IMR-90 (cell line): ENCODE data around the gene SMOC1. TPM values are rescaled to one million over a fixed set of nuclear protein-coding genes. Genes with fewer than 3 reads are reported as not detected.
A peak's percentile ranks its signal among the peaks of the same experiment; 100 is the strongest.

Experiments
- ATAC-seq: fragments of 200-7000 bp; cut with Tn5 transposase; 2 replicates; pipeline ENCODE4 v1.9.1; 2020; ENCODE audit warnings: low read depth, mild to moderate bottlenecking, moderate library complexity
- BruUV-seq: library from RNA; stranded (reverse); fragments of 400-500 nt; replicated peaks from 2 replicates; lab custom pipeline; 2021; lab: Mats Ljungman, UMichigan
- CTCF ChIA-PET: fragments of 300-600 bp; formaldehyde crosslinking; extraction: SDS; loops from one replicate; lab custom pipeline; 2021; ENCODE audit warnings: antibody characterized with exemption; lab: Yijun Ruan, JAX
- POLR2A ChIA-PET: fragments of 300-600 bp; sonication (Branson Sonifier 250); formaldehyde crosslinking; loops from one replicate; lab custom pipeline; 2022; ENCODE audit warnings: antibody characterized with exemption; ENCODE audit not compliant: unreplicated experiment; lab: Charles Lee
- DNase-seq: peaks from one replicate; pipeline ENCODE4 v3.0.0; 2013
- H2AFZ ChIP-seq: replicated peaks from 2 replicates; pipeline ENCODE3; 2013; ENCODE audit warnings: low read length, mild to moderate bottlenecking; ENCODE audit not compliant: poor library complexity
- H2AK5ac ChIP-seq: 2 replicates; pipeline ENCODE4 v1.6.1; 2013; ENCODE audit warnings: low read depth, low read length, inconsistent platforms
- H2AK9ac ChIP-seq: replicated peaks from 2 replicates; pipeline ENCODE3; 2013; ENCODE audit warnings: mild to moderate bottlenecking, low read depth, low read length, moderate library complexity; ENCODE audit not compliant: poor library complexity
- H2BK120ac ChIP-seq: 2 replicates; pipeline ENCODE4 v1.6.1; 2013; ENCODE audit warnings: low read depth, low read length, inconsistent platforms
- H2BK15ac ChIP-seq: 3 replicates; pipeline ENCODE4 v1.6.1; 2013; ENCODE audit warnings: low read depth, low read length, inconsistent platforms
- H2BK20ac ChIP-seq: 2 replicates; pipeline ENCODE4 v1.6.1; 2013; ENCODE audit warnings: low read depth, mild to moderate bottlenecking, inconsistent platforms, low read length, moderate library complexity
- H2BK5ac ChIP-seq: 2 replicates; pipeline ENCODE4 v1.6.1; 2013; ENCODE audit warnings: mild to moderate bottlenecking, low read depth, low read length, inconsistent platforms; ENCODE audit not compliant: poor library complexity, severe bottlenecking
- H3K14ac ChIP-seq: replicated peaks from 2 replicates; pipeline ENCODE4 v1.6.1; 2013; ENCODE audit warnings: low read depth, low read length, inconsistent platforms
- H3K18ac ChIP-seq: 2 replicates; pipeline ENCODE4 v1.6.1; 2013; ENCODE audit warnings: low read depth, low read length, control low read depth
- H3K23ac ChIP-seq: 2 replicates; pipeline ENCODE4 v1.6.1; 2013; ENCODE audit warnings: low read depth, low read length, inconsistent platforms
- H3K27ac ChIP-seq: 2 replicates; pipeline ENCODE4 v1.5.1; 2013; ENCODE audit warnings: mild to moderate bottlenecking, control low read depth, low read length; ENCODE audit not compliant: insufficient read depth
- H3K27me3 ChIP-seq: 2 replicates; pipeline ENCODE4 v1.6.1; 2013; ENCODE audit warnings: low read length; ENCODE audit not compliant: control insufficient read depth, insufficient read depth
- H3K36me3 ChIP-seq: 2 replicates; pipeline ENCODE4 v1.6.1; 2013; ENCODE audit warnings: low read length, mixed read lengths; ENCODE audit not compliant: control insufficient read depth, insufficient read depth
- H3K4ac ChIP-seq: 2 replicates; pipeline ENCODE4 v1.6.1; 2013; ENCODE audit warnings: low read depth, low read length, inconsistent platforms
- H3K4me1 ChIP-seq: 2 replicates; pipeline ENCODE4 v1.6.1; 2013; ENCODE audit warnings: low read length, mixed read lengths; ENCODE audit not compliant: control insufficient read depth, insufficient read depth
- H3K4me2 ChIP-seq: 2 replicates; pipeline ENCODE4 v1.6.1; 2013; ENCODE audit warnings: low read depth, mild to moderate bottlenecking, control low read depth, low read length, moderate library complexity
- H3K4me3 ChIP-seq: 2 replicates; pipeline ENCODE4 v1.5.1; 2013; ENCODE audit warnings: low read depth, mild to moderate bottlenecking, control low read depth, low read length, moderate library complexity; ENCODE audit not compliant: insufficient read depth
- H3K56ac ChIP-seq: 2 replicates; pipeline ENCODE4 v1.6.1; 2013; ENCODE audit warnings: low read length, inconsistent platforms; ENCODE audit not compliant: insufficient read depth; ENCODE audit errors: extremely low read depth
- H3K79me1 ChIP-seq, 2 experiments: 2 replicates each; pipeline ENCODE4 v1.6.1; 2013; ENCODE audit warnings: low read length in 2 of 2, inconsistent platforms in 1 of 2, low read depth in 1 of 2
- H3K9ac ChIP-seq: 2 replicates; pipeline ENCODE4 v1.6.1; 2013; ENCODE audit warnings: low read depth, low read length, control low read depth
- H3K9me1 ChIP-seq: 2 replicates; pipeline ENCODE4 v1.6.1; 2013; ENCODE audit warnings: low read length, inconsistent platforms; ENCODE audit not compliant: insufficient read depth
- H3K9me3 ChIP-seq: 2 replicates; pipeline ENCODE4 v1.6.1; 2013; ENCODE audit warnings: low read length; ENCODE audit not compliant: control insufficient read depth, insufficient read depth
- H4K20me1 ChIP-seq: 2 replicates; pipeline ENCODE4 v1.6.1; 2013; ENCODE audit warnings: low read length, inconsistent platforms; ENCODE audit not compliant: insufficient read depth
- H4K5ac ChIP-seq: 2 replicates; pipeline ENCODE4 v1.6.1; 2013; ENCODE audit warnings: mild to moderate bottlenecking, low read depth, low read length, control low read depth
- H4K8ac ChIP-seq, 2 experiments: 2 replicates each; pipeline ENCODE4 v1.6.1; 2013; ENCODE audit warnings: low read depth in 2 of 2, low read length in 2 of 2, control low read depth in 1 of 2, inconsistent platforms in 1 of 2
- H4K91ac ChIP-seq: 2 replicates; pipeline ENCODE4 v1.6.1; 2013; ENCODE audit warnings: low read depth, low read length, inconsistent platforms; ENCODE audit not compliant: insufficient read depth
- BHLHE40 ChIP-seq: fragments of 150-350 bp; IDR thresholded peaks from 2 replicates; pipeline ENCODE4 v1.6.1; 2016; ENCODE audit warnings: mild to moderate bottlenecking, low read depth, low read length
- CEBPB ChIP-seq: IDR thresholded peaks from 2 replicates; pipeline ENCODE4 v1.6.1; 2012; ENCODE audit warnings: low read depth, low read length, improper control_type of control experiment
- CHD1 ChIP-seq: IDR thresholded peaks from 2 replicates; pipeline ENCODE4 v1.6.1; 2012; ENCODE audit warnings: low read depth, low read length, improper control_type of control experiment
- FOS ChIP-seq: fragments of 150-350 bp; IDR thresholded peaks from 2 replicates; pipeline ENCODE4 v1.6.1; 2016; ENCODE audit warnings: low read depth, low read length
- MAFK ChIP-seq: IDR thresholded peaks from 2 replicates; pipeline ENCODE4 v1.6.1; 2012; ENCODE audit warnings: low read depth, low read length, improper control_type of control experiment
- MAZ ChIP-seq: IDR thresholded peaks from 2 replicates; pipeline ENCODE4 v1.6.1; 2012; ENCODE audit warnings: low read depth, mild to moderate bottlenecking, low read length, improper control_type of control experiment, moderate library complexity, borderline replicate concordance
- NFE2L2 ChIP-seq: fragments of 150-350 bp; IDR thresholded peaks from 2 replicates; pipeline ENCODE4 v1.6.1; 2016; ENCODE audit warnings: low read depth, mild to moderate bottlenecking, low read length
- POLR2A ChIP-seq: IDR thresholded peaks from 2 replicates; pipeline ENCODE4 v1.6.1; 2012; ENCODE audit warnings: mild to moderate bottlenecking, low read depth, low read length
- RAD21 ChIP-seq: IDR thresholded peaks from 2 replicates; pipeline ENCODE4 v1.6.1; 2012; ENCODE audit warnings: low read length, improper control_type of control experiment
- WGBS, 2 experiments: methylation state at CpG; one replicate each; pipeline versions ENCODE4 v1.1.5 to v1.1.7; 2013; ENCODE audit warnings: missing lambda C conversion rate in 2 of 2; ENCODE audit not compliant: insufficient read length in 1 of 2; ENCODE audit errors: extremely low coverage in 2 of 2; 5-methylcytosine and 5-hydroxymethylcytosine counted together
- dilution Hi-C: fragments of 300-500 bp; cut with HindIII; formaldehyde crosslinking; loops from one replicate; pipeline ENCODE4 v1.14.3; 2018; ENCODE audit warnings: low sequenced_read_pairs; ENCODE audit not compliant: unreplicated experiment
- in situ Hi-C: fragments of 300-500 bp; cut with MboI; formaldehyde crosslinking; loops from 3 replicates; pipeline ENCODE4 v1.14.3; 2019; ENCODE audit warnings: low sequenced_read_pairs, inconsistent platforms, mixed read lengths
- intact Hi-C: fragments of 100-400 bp; cut with micrococcal nuclease; formaldehyde crosslinking; loops from 2 replicates; pipeline ENCODE4 v1.10.0; 2022
- polyA plus RNA-seq, 3 experiments: library from polyadenylated mRNA; depleted of rRNA; stranded (reverse); fragments of >200 nt; gene quantifications; 2 replicates each; pipeline ENCODE4 v1.2.3, GENCODE V29; 2012; ENCODE audit warnings: low replicate concordance in 1 of 3
- total RNA-seq: library from RNA; depleted of rRNA; stranded (reverse); fragments of >200 nt; gene quantifications from 2 replicates; pipeline ENCODE4 v1.2.3, GENCODE V29; 2012
- TF ChIP-seq, protein P1 (sequence below): conservative IDR thresholded peaks from 2 replicates; pipeline ENCODE4 v1.5.1; 2012; ENCODE audit warnings: mild to moderate bottlenecking, low read depth, low read length, improper control_type of control experiment

The SMOC1 gene
- total and polyA plus RNA-seq, 2 of the 4 experiments (the other 2 are of a cell fraction), result 0.90 to 4.1 TPM

DNA sequence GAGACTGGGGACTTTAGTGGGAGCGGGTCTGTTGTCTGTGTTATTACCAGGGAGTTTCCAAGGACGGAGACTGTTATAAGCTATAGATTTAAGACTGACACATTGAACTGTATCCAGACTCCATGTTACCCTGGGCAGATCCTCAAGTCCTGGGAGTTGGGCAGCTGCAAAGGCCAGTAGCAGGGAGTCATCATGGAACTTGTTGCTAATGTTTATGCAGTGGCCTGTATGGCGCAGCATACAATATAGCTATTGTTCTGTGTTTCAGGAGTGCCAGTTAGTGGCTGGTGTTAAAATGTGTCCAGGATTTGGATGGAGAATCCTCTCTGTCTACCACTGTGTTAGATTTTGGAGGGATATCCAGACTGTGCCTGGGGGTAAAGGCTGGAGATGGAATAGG lies 31.7 kb downstream of the SMOC1 start (continued):
- TF ChIP-seq CEBPB, result no peak

DNA sequence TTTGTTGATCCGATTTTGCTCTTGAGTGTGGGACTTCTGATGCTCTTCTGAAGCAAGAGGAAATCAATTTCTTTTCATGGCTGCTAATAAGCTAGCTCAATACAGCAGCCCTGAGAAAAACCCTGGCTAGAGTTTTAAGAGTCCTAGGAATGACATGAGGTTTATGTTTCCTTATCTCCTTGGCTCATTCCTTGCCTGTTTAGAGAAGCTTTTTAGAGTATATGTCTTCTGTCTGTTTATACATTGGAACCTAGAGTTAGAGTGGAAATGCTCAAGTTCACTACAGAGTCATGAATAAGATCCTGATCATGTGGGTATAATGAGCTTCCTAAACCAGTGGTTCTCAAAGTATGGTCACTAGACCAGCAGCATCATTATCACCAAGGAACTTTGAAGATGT lies 34.5 kb downstream of the SMOC1 start:
- H3K9me3 ChIP-seq, result no peaks in the 10 kb centered on the region
- H3K23ac ChIP-seq, result no peak overlapping the region
- H3K27ac ChIP-seq, result peak overlapping the region; percentile 44; the same call in 1 of the 2 replicates
- in situ Hi-C loops, result no loop called here
- H2AFZ ChIP-seq, result no peak overlapping the region
- no peak overlapping the region for H3K9ac ChIP-seq
- H3K4me1 ChIP-seq, result peaks cover 10% of the 10 kb centered on the region
- no peak overlapping the region for H3K4ac ChIP-seq
- no peak overlapping the region for H2BK120ac ChIP-seq
- ChIA-PET CTCF (interaction anchor here (0.9 kb wide), 1 partner anchor 36 kb away, joined by 3 read pairs; no protein-coding TSS in a partner anchor), POLR2A (no interaction called here)
- peak overlapping the region; percentile 26 for H3K4me2 ChIP-seq
- H3K18ac ChIP-seq, result peak overlapping the region; percentile 61; the same call in 1 of the 2 replicates
- no peak overlapping the region for H3K4me3 ChIP-seq
- no peaks in the 10 kb centered on the region for H3K27me3 ChIP-seq
- no TSS peak for BruUV-seq
- H4K20me1 ChIP-seq, result no peaks in the 10 kb centered on the region
- H3K36me3 ChIP-seq, result no peaks in the 10 kb centered on the region; the same call in 1 of the 2 replicates
- H2BK15ac ChIP-seq, result no peak overlapping the region
- ATAC-seq, result peak; percentile 87
- TF ChIP-seq MAZ (no peak), RAD21 (no peak), POLR2A (no peak), CEBPB (no peak), CHD1 (no peak), NFE2L2 (no peak), FOS (no peak), BHLHE40 (no peak), MAFK (no peak)
- TF ChIP-seq, protein P1, sequence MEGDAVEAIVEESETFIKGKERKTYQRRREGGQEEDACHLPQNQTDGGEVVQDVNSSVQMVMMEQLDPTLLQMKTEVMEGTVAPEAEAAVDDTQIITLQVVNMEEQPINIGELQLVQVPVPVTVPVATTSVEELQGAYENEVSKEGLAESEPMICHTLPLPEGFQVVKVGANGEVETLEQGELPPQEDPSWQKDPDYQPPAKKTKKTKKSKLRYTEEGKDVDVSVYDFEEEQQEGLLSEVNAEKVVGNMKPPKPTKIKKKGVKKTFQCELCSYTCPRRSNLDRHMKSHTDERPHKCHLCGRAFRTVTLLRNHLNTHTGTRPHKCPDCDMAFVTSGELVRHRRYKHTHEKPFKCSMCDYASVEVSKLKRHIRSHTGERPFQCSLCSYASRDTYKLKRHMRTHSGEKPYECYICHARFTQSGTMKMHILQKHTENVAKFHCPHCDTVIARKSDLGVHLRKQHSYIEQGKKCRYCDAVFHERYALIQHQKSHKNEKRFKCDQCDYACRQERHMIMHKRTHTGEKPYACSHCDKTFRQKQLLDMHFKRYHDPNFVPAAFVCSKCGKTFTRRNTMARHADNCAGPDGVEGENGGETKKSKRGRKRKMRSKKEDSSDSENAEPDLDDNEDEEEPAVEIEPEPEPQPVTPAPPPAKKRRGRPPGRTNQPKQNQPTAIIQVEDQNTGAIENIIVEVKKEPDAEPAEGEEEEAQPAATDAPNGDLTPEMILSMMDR, result no peak
- H2BK20ac ChIP-seq, result no peak overlapping the region
- no peak overlapping the region for H2AK5ac ChIP-seq
- no peak overlapping the region for H4K8ac ChIP-seq
- H2AK9ac ChIP-seq, result no peak overlapping the region
- H2BK5ac ChIP-seq, result peak overlapping the region; percentile 60
- dilution Hi-C loops, result no loop called here
- peak; percentile 71 for DNase-seq
- 0 out of 2 replicates have a peak, but pooled peaks cover 2% of the 10 kb centered on the region for H3K9me1 ChIP-seq
- WGBS, 2 experiments, result 8% methylated on average over 1 of the region's 1 CpG; no CpG with 5 or more reads in 1 of the 2 experiments
- intact Hi-C loops, result loop anchor here (1.0 kb wide), 1 partner anchor 47 kb away; no protein-coding TSS in a partner anchor
- H3K56ac ChIP-seq, result no peak overlapping the region
- H4K5ac ChIP-seq, result no peak overlapping the region
- no peak overlapping the region for H4K91ac ChIP-seq
- H3K79me1 ChIP-seq, result peaks cover 0 to 20% of the 10 kb centered on the region in 2 experiments; a peak in 3 of 4 replicates
- H3K14ac ChIP-seq, result no peak overlapping the region
